Measurements from ENCODE around the gene SLCO1B3.

Gene SLCO1B3

GRCh38 chr12:20810487-20810886 is at the start of gene SLCO1B3:
TSS of gene SLCO1B3 (plus strand) at chr12:20810705. CDS start at chr12:20815739, 5,034 bp downstream.
- TF ChIP-seq GATA2 (IDR thresholded peaks at IDR 0.05; ENCODE audit: low read depth, low read length) = no peak
- no peak for TF ChIP-seq GATA3 (IDR thresholded peaks at IDR 0.05; ENCODE audit: low read depth, low read length)

- TF ChIP-seq GATA2 (IDR thresholded peaks at IDR 0.05; ENCODE audit: low read depth, low read length) (no peak), GATA3 (IDR thresholded peaks at IDR 0.05; ENCODE audit: low read depth, low read length) (no peak)
These were observed 33.1 kb upstream of the SLCO1B3 start for GRCh38 chr12:20777420-20777819.

- no peak for TF ChIP-seq GATA2 (IDR thresholded peaks at IDR 0.05; ENCODE audit: low read depth, low read length)
- no peak for TF ChIP-seq GATA3 (IDR thresholded peaks at IDR 0.05; ENCODE audit: low read depth, low read length)
These were observed 31.5 kb upstream of the SLCO1B3 start for GRCh38 chr12:20778969-20779368.

- TF ChIP-seq GATA2 (IDR thresholded peaks at IDR 0.05; ENCODE audit: low read depth, low read length) (no peak), GATA3 (IDR thresholded peaks at IDR 0.05; ENCODE audit: low read depth, low read length) (no peak)
These were observed 17.5 kb upstream of the SLCO1B3 start for GRCh38 chr12:20792971-20793370.

- no peak for TF ChIP-seq GATA2 (IDR thresholded peaks at IDR 0.05; ENCODE audit: low read depth, low read length)
- no peak for TF ChIP-seq GATA3 (IDR thresholded peaks at IDR 0.05; ENCODE audit: low read depth, low read length)
These were observed 12.0 kb upstream of the SLCO1B3 start for GRCh38 chr12:20798554-20798953.

GRCh38 chr12:20800160-20800559 is 10.3 kb upstream of the SLCO1B3 start:
- TF ChIP-seq GATA2 (IDR thresholded peaks at IDR 0.05; ENCODE audit: low read depth, low read length) (no peak), GATA3 (IDR thresholded peaks at IDR 0.05; ENCODE audit: low read depth, low read length) (no peak)

GRCh38 chr12:20801035-20801434 is 9.5 kb upstream of the SLCO1B3 start:
- TF ChIP-seq GATA3 (IDR thresholded peaks at IDR 0.05; ENCODE audit: low read depth, low read length) = no peak
- no peak for TF ChIP-seq GATA2 (IDR thresholded peaks at IDR 0.05; ENCODE audit: low read depth, low read length)

- TF ChIP-seq GATA2 (IDR thresholded peaks at IDR 0.05; ENCODE audit: low read depth, low read length) (no peak), GATA3 (IDR thresholded peaks at IDR 0.05; ENCODE audit: low read depth, low read length) (no peak)
These were observed 4.6 kb upstream of the SLCO1B3 start for GRCh38 chr12:20805921-20806320.

- TF ChIP-seq GATA3 (IDR thresholded peaks at IDR 0.05; ENCODE audit: low read depth, low read length) (no peak), GATA2 (IDR thresholded peaks at IDR 0.05; ENCODE audit: low read depth, low read length) (no peak)
These were observed 3.1 kb upstream of the SLCO1B3 start for GRCh38 chr12:20807192-20808080.

- TF ChIP-seq GATA2 (IDR thresholded peaks at IDR 0.05; ENCODE audit: low read depth, low read length) (no peak), GATA3 (IDR thresholded peaks at IDR 0.05; ENCODE audit: low read depth, low read length) (no peak)
These were observed 2.0 kb upstream of the SLCO1B3 start for GRCh38 chr12:20808521-20808920.

GRCh38 chr12:20815574-20815973 is 5.1 kb downstream of the SLCO1B3 start:
- TF ChIP-seq GATA2 (IDR thresholded peaks at IDR 0.05; ENCODE audit: low read depth, low read length) (no peak), GATA3 (IDR thresholded peaks at IDR 0.05; ENCODE audit: low read depth, low read length) (no peak)

GRCh38 chr12:20822415-20822814 is 11.9 kb downstream of the SLCO1B3 start:
- no peak for TF ChIP-seq GATA3 (IDR thresholded peaks at IDR 0.05; ENCODE audit: low read depth, low read length)
- TF ChIP-seq GATA2 (IDR thresholded peaks at IDR 0.05; ENCODE audit: low read depth, low read length) = no peak

- TF ChIP-seq GATA3 (IDR thresholded peaks at IDR 0.05; ENCODE audit: low read depth, low read length) (no peak), GATA2 (IDR thresholded peaks at IDR 0.05; ENCODE audit: low read depth, low read length) (no peak)
These were observed 12.4 kb downstream of the SLCO1B3 start for GRCh38 chr12:20822925-20823324.

- TF ChIP-seq GATA2 (IDR thresholded peaks at IDR 0.05; ENCODE audit: low read depth, low read length) = no peak
- TF ChIP-seq GATA3 (IDR thresholded peaks at IDR 0.05; ENCODE audit: low read depth, low read length) = no peak
These were observed 19.4 kb downstream of the SLCO1B3 start for GRCh38 chr12:20829919-20830318.

- TF ChIP-seq GATA3 (IDR thresholded peaks at IDR 0.05; ENCODE audit: low read depth, low read length) (no peak), GATA2 (IDR thresholded peaks at IDR 0.05; ENCODE audit: low read depth, low read length) (no peak)
These were observed 20.0 kb downstream of the SLCO1B3 start for GRCh38 chr12:20830456-20830855.

Data from SH-SY5Y (cell line).